Naive thymus-derived CD8-positive, alpha-beta T cell (primary cell): ENCODE measurements around the gene DCDC2. TPM values are rescaled to one million over a fixed set of nuclear protein-coding genes. Genes with fewer than 3 reads are reported as not detected.
"Not testable (repeated sequence)": the region's sequence is repeated elsewhere in the genome, so short reads cannot be mapped to it uniquely, and the experiment has no call there.

Experiments used
- ATAC-seq, 2 donors: fragments of 150-1000 bp; cut with Tn5 transposase in 1 of 2; sonication (Bioruptor Pico), chemical (Tn5 transposase) in 1 of 2; 1 replicate in 1 of 2; 2 replicates in 1 of 2; pipeline ENCODE4 v1.10.0; 2021; ENCODE audit warnings: mild to moderate bottlenecking in 2 of 2, moderate library complexity in 2 of 2
- POLR2A ChIA-PET: fragments of 350-600 bp; sonication (Branson Sonifier 250); formaldehyde crosslinking; loops from one replicate; lab custom pipeline; 2021; ENCODE audit warnings: antibody characterized with exemption; lab: Charles Lee
- DNase-seq, 10 donors: peaks; one replicate each; pipeline versions ENCODE4 v3.0.0 to v3.0.0-alpha.2; 2020 to 2022
- H3K27ac Mint-ChIP-seq, 10 donors: one replicate each; pipeline ENCODE4 v1.8.0; 2020 to 2022; ENCODE audit warnings: mild to moderate bottlenecking in 10 of 10, mixed read lengths in 10 of 10, moderate library complexity in 4 of 10, inconsistent platforms in 1 of 10
- H3K27me3 Mint-ChIP-seq, 5 donors: one replicate each; pipeline ENCODE4 v1.8.0; 2021 to 2022; ENCODE audit warnings: mixed read lengths in 5 of 5
- H3K36me3 Mint-ChIP-seq, 3 donors: one replicate each; pipeline ENCODE4 v1.8.0; 2020 to 2022; ENCODE audit warnings: mixed read lengths in 3 of 3, mild to moderate bottlenecking in 2 of 3, inconsistent platforms in 1 of 3
- H3K4me1 Mint-ChIP-seq, 4 donors: one replicate each; pipeline ENCODE4 v1.8.0; 2021 to 2022; ENCODE audit warnings: mixed read lengths in 4 of 4
- H3K4me3 Mint-ChIP-seq, 10 donors: one replicate each; pipeline ENCODE4 v1.8.0; 2020 to 2022; ENCODE audit warnings: mild to moderate bottlenecking in 10 of 10, mixed read lengths in 10 of 10, moderate library complexity in 6 of 10, inconsistent platforms in 1 of 10
- H3K9me3 Mint-ChIP-seq, 9 donors: one replicate each; pipeline ENCODE4 v1.8.0; 2020 to 2022; ENCODE audit warnings: mixed read lengths in 9 of 9, mild to moderate bottlenecking in 3 of 9, inconsistent platforms in 1 of 9, moderate library complexity in 1 of 9
- polyA plus RNA-seq, 3 donors: library from polyadenylated mRNA; unstranded; fragments of 300-500 nt; fragmentation: Illumina TruSeq; gene quantifications; one replicate each; pipeline ENCODE4 v1.2.3, GENCODE V29; 2021
- total RNA-seq, 8 experiments: library from RNA in 2 of 8; stranded (reverse) in 2 of 8; gene quantifications; one replicate each; pipeline ENCODE4 v1.2.3 and lab custom pipeline; 2021 to 2026

Gene DCDC2
- total and polyA plus RNA-seq, 5 experiments from 2014 or later, result not detected

- no peaks in the 10 kb centered on the region for H3K36me3 Mint-ChIP-seq
- H3K27ac Mint-ChIP-seq, result no peak overlapping the region
- DNase-seq (no peak), ATAC-seq (no peak)
- POLR2A ChIA-PET, result no interaction called here
- H3K4me1 Mint-ChIP-seq, result no peaks in the 10 kb centered on the region
- peaks cover 11 to 62% (median 25%) of the 10 kb centered on the region in 5 donors for H3K27me3 Mint-ChIP-seq
- no peaks in the 10 kb centered on the region for H3K9me3 Mint-ChIP-seq
- H3K4me3 Mint-ChIP-seq, result no peak overlapping the region
Observed at GRCh38 chr6:24223115-24223919, 134.5 kb downstream of the DCDC2 start.

- H3K27me3 Mint-ChIP-seq, result peaks cover 8 to 35% (median 17%) of the 10 kb centered on the region in 5 donors
- no peak overlapping the region for H3K4me3 Mint-ChIP-seq
- no peaks in the 10 kb centered on the region for H3K9me3 Mint-ChIP-seq
- POLR2A ChIA-PET, result no interaction called here
- no peaks in the 10 kb centered on the region for H3K4me1 Mint-ChIP-seq
- DNase-seq, result no peak
- no peaks in the 10 kb centered on the region for H3K36me3 Mint-ChIP-seq
- no peak overlapping the region for H3K27ac Mint-ChIP-seq
- ATAC-seq, result no peak
Observed at GRCh38 chr6:24219670-24220069, 138.2 kb downstream of the DCDC2 start.

- no peak overlapping the region for H3K4me3 Mint-ChIP-seq
- H3K27ac Mint-ChIP-seq, result no peak overlapping the region
- no peak for ATAC-seq
- H3K27me3 Mint-ChIP-seq, result peaks cover 3 to 16% (median 14%) of the 10 kb centered on the region in 5 donors
- no peaks in the 10 kb centered on the region for H3K36me3 Mint-ChIP-seq
- POLR2A ChIA-PET, result no interaction called here
- no peaks in the 10 kb centered on the region for H3K4me1 Mint-ChIP-seq
- no peak for DNase-seq
- no peaks in the 10 kb centered on the region for H3K9me3 Mint-ChIP-seq
Observed at GRCh38 chr6:24214984-24215383, 142.9 kb downstream of the DCDC2 start.

- peaks cover 2 to 16% (median 8%) of the 10 kb centered on the region in 5 donors for H3K27me3 Mint-ChIP-seq
Observed at GRCh38 chr6:24207413-24207812, 150.4 kb downstream of the DCDC2 start.

GRCh38 chr6:24205020-24205492, 152.8 kb downstream of the DCDC2 start:
- POLR2A ChIA-PET, result no interaction called here
- Mint-ChIP-seq H3K9me3 (peaks cover 0 to 4% (median 0%) of the 10 kb centered on the region in 9 donors), H3K27me3 (peaks cover under 1 to 15% (median 4%) of the 10 kb centered on the region in 5 donors), H3K36me3 (no peaks in the 10 kb centered on the region), H3K4me1 (no peaks in the 10 kb centered on the region), H3K4me3 (no peak overlapping the region), H3K27ac (no peak overlapping the region)
- peak in 5 of 10 donors; percentile 2 to 29 (median 23) for DNase-seq
- ATAC-seq, result no peak

More at GRCh38 chr6:24207413-24207812, 150.4 kb downstream of the DCDC2 start:
- H3K9me3 Mint-ChIP-seq, result no peaks in the 10 kb centered on the region
- no peak for DNase-seq
- no peak for ATAC-seq
- POLR2A ChIA-PET, result no interaction called here
- H3K4me3 Mint-ChIP-seq, result no peak overlapping the region
- no peak overlapping the region for H3K27ac Mint-ChIP-seq
- H3K4me1 Mint-ChIP-seq, result no peaks in the 10 kb centered on the region
- H3K36me3 Mint-ChIP-seq, result no peaks in the 10 kb centered on the region

- H3K36me3 Mint-ChIP-seq, H3K4me1 Mint-ChIP-seq, DNase-seq, H3K9me3 Mint-ChIP-seq, ATAC-seq, POLR2A ChIA-PET, H3K27ac Mint-ChIP-seq, H3K4me3 Mint-ChIP-seq: not testable (repeated sequence)
- peaks cover 4 to 24% (median 8%) of the 10 kb centered on the region in 5 donors for H3K27me3 Mint-ChIP-seq
Observed at GRCh38 chr6:24204113-24204512, 153.7 kb downstream of the DCDC2 start.

GRCh38 chr6:24197892-24198291, 160.0 kb downstream of the DCDC2 start:
- Mint-ChIP-seq H3K27me3 (peaks cover 13 to 48% (median 21%) of the 10 kb centered on the region in 5 donors), H3K4me1 (no peaks in the 10 kb centered on the region), H3K36me3 (peaks cover 0 to 5% (median 0%) of the 10 kb centered on the region in 3 donors), H3K9me3 (peaks cover 0 to 4% (median 0%) of the 10 kb centered on the region in 9 donors), H3K4me3 (no peak overlapping the region), H3K27ac (no peak overlapping the region)
- DNase-seq, result no peak
- no peak for ATAC-seq
- POLR2A ChIA-PET, result no interaction called here

GRCh38 chr6:24195836-24196597, 161.8 kb downstream of the DCDC2 start:
- H3K4me1 Mint-ChIP-seq, result no peaks in the 10 kb centered on the region
- H3K27me3 Mint-ChIP-seq, result peaks cover 21 to 61% (median 21%) of the 10 kb centered on the region in 5 donors
- peaks cover 0 to 5% (median 0%) of the 10 kb centered on the region in 3 donors for H3K36me3 Mint-ChIP-seq
- no peak overlapping the region for H3K4me3 Mint-ChIP-seq
- no peak overlapping the region for H3K27ac Mint-ChIP-seq
- DNase-seq, result no peak
- peaks cover 0 to 2% (median 0%) of the 10 kb centered on the region in 9 donors for H3K9me3 Mint-ChIP-seq
- ATAC-seq, result no peak
- POLR2A ChIA-PET, result no interaction called here

GRCh38 chr6:24194978-24195700, 162.7 kb downstream of the DCDC2 start:
- no peak for ATAC-seq
- POLR2A ChIA-PET, result no interaction called here
- peaks cover 19 to 52% (median 21%) of the 10 kb centered on the region in 5 donors for H3K27me3 Mint-ChIP-seq
- H3K36me3 Mint-ChIP-seq, result peaks cover 0 to 5% (median 0%) of the 10 kb centered on the region in 3 donors
- no peak for DNase-seq
- no peaks in the 10 kb centered on the region for H3K9me3 Mint-ChIP-seq
- no peak overlapping the region for H3K4me3 Mint-ChIP-seq
- no peaks in the 10 kb centered on the region for H3K4me1 Mint-ChIP-seq
- H3K27ac Mint-ChIP-seq, result no peak overlapping the region

- POLR2A ChIA-PET, result no interaction called here
- DNase-seq, result no peak
- no peak overlapping the region for H3K27ac Mint-ChIP-seq
- no peaks in the 10 kb centered on the region for H3K9me3 Mint-ChIP-seq
- peaks cover 15 to 43% (median 21%) of the 10 kb centered on the region in 5 donors for H3K27me3 Mint-ChIP-seq
- no peak overlapping the region for H3K4me3 Mint-ChIP-seq
- no peaks in the 10 kb centered on the region for H3K36me3 Mint-ChIP-seq
- H3K4me1 Mint-ChIP-seq, result no peaks in the 10 kb centered on the region
- ATAC-seq, result no peak
Observed at GRCh38 chr6:24193364-24193763, 164.5 kb downstream of the DCDC2 start.

GRCh38 chr6:24191346-24191745, 166.5 kb downstream of the DCDC2 start:
- no peaks in the 10 kb centered on the region for H3K4me1 Mint-ChIP-seq
- H3K27ac Mint-ChIP-seq, result no peak overlapping the region
- H3K4me3 Mint-ChIP-seq, result no peak overlapping the region
- no peaks in the 10 kb centered on the region for H3K9me3 Mint-ChIP-seq
- ATAC-seq, result no peak
- H3K36me3 Mint-ChIP-seq, result no peaks in the 10 kb centered on the region
- no peak for DNase-seq
- peaks cover 7 to 42% (median 17%) of the 10 kb centered on the region in 5 donors for H3K27me3 Mint-ChIP-seq
- POLR2A ChIA-PET, result no interaction called here

- Mint-ChIP-seq H3K4me3 (no peak overlapping the region), H3K36me3 (no peaks in the 10 kb centered on the region), H3K27ac (no peak overlapping the region), H3K9me3 (no peaks in the 10 kb centered on the region), H3K4me1 (no peaks in the 10 kb centered on the region), H3K27me3 (peaks cover 7 to 38% (median 15%) of the 10 kb centered on the region in 5 donors)
- POLR2A ChIA-PET, result no interaction called here
- DNase-seq (no peak), ATAC-seq (no peak)
Observed at GRCh38 chr6:24188578-24189080, 169.2 kb downstream of the DCDC2 start.
